Measurements from ENCODE around the gene TRABD2A. TPM values are rescaled to one million over a fixed set of nuclear protein-coding genes. Genes with fewer than 3 reads are reported as not detected.

The TRABD2A gene
- total RNA-seq, 1 experiment from 2014 or later, result 1.7 TPM

GRCh38 chr2:84805250-84805958 is 75.5 kb downstream of the TRABD2A start:
- WGBS (ENCODE audit: extremely low coverage, insufficient read length, low lambda C conversion rate), result no CpG with 5 or more reads among the region's 1 CpG
- no peak overlapping the region for H4K8ac ChIP-seq (replicated peaks; ENCODE audit: insufficient read length, low read depth, low read length)
- no peaks in the 10 kb centered on the region for H3K9me3 ChIP-seq (ENCODE audit: control insufficient read depth, low read depth, low read length)
- no peaks in the 10 kb centered on the region for H3K4me1 ChIP-seq (ENCODE audit: insufficient read depth, low read length)
- no peak overlapping the region for H3K56ac ChIP-seq (ENCODE audit: insufficient read length, low read depth, low read length)
- no peak for TF ChIP-seq CTCF (conservative IDR thresholded peaks at IDR 0.05)
- H3K14ac ChIP-seq (ENCODE audit: insufficient read depth, low read length), result no peak overlapping the region
- H3K9ac ChIP-seq (ENCODE audit: extremely low read depth, insufficient read length, low read length), result no peak overlapping the region
- no peaks in the 10 kb centered on the region for H4K20me1 ChIP-seq (ENCODE audit: control insufficient read depth, insufficient read depth, insufficient read length)
- no peaks in the 10 kb centered on the region; the same call in 1 of the 2 replicates for H3K79me2 ChIP-seq (ENCODE audit: insufficient read depth, low read length)
- H3K9me3 Mint-ChIP-seq, result peaks cover 3 to 5% of the 10 kb centered on the region in 2 experiments; a peak in 4 of 5 replicates
- H3K79me1 ChIP-seq (ENCODE audit: insufficient read depth, low read depth, low read length, poor library complexity, severe bottlenecking), result no peaks in the 10 kb centered on the region
- no peak overlapping the region for H3K27ac ChIP-seq (ENCODE audit: insufficient read length, low read depth, low read length)
- peaks cover 4% of the 10 kb centered on the region for H3K27me3 Mint-ChIP-seq (ENCODE audit: low read depth)
- H3K18ac ChIP-seq (ENCODE audit: insufficient read length, low read depth, low read length), result no peak overlapping the region
- no peak overlapping the region for H3K4me3 Mint-ChIP-seq
- no peak overlapping the region for H3K4me2 ChIP-seq (ENCODE audit: insufficient read depth, insufficient read length, low read length)
- no peak overlapping the region for H2BK20ac ChIP-seq (ENCODE audit: low read depth, low read length, poor library complexity, severe bottlenecking)
- no peak overlapping the region for H3T11ph ChIP-seq (ENCODE audit: low read length)
- peaks cover 2 to 4% of the 10 kb centered on the region in 2 experiments; a peak in 3 of 4 replicates for H3K4me1 Mint-ChIP-seq
- no peak overlapping the region for H3K27ac Mint-ChIP-seq
- H3K27me3 ChIP-seq (ENCODE audit: insufficient read depth, low read length), result no peaks in the 10 kb centered on the region
- no peak overlapping the region for H2BK12ac ChIP-seq (ENCODE audit: insufficient read length, low read depth, low read length)
- no peak overlapping the region for H3K4ac ChIP-seq (ENCODE audit: low read depth, low read length)
- no peak overlapping the region for H2AFZ ChIP-seq (ENCODE audit: low read length)
- H3K23me2 ChIP-seq (ENCODE audit: insufficient read length, low read depth, low read length, poor library complexity, severe bottlenecking), result no peaks in the 10 kb centered on the region
- H2AK5ac ChIP-seq (ENCODE audit: insufficient read length, low read length), result no peak overlapping the region
- no peak overlapping the region for H2BK15ac ChIP-seq (ENCODE audit: low read depth, low read length)
- H2BK120ac ChIP-seq (ENCODE audit: low read depth, low read length, poor library complexity, severe bottlenecking), result no peak overlapping the region
- H3K36me3 Mint-ChIP-seq (ENCODE audit: insufficient read depth in 1 of 3, low read depth in 3 of 3), result peaks cover 0 to 5% (median 4%) of the 10 kb centered on the region in 3 experiments; a peak in 1 of 7 replicates
- no peak overlapping the region for H4K5ac ChIP-seq (ENCODE audit: insufficient read length, low read depth, low read length)
- no peak overlapping the region for H4K91ac ChIP-seq (ENCODE audit: insufficient read length, low read depth, low read length)
- H3K23ac ChIP-seq (ENCODE audit: insufficient read length, low read depth, low read length), result no peak overlapping the region
- DNase-seq, result no peak
- H2BK5ac ChIP-seq (ENCODE audit: insufficient read length, low read length), result no peak overlapping the region
